Body of pancreas (tissue), 4 donors: ENCODE measurements around the gene GALNT6. TPM values are rescaled to one million over a fixed set of nuclear protein-coding genes. Genes with fewer than 3 reads are reported as not detected.

Source experiments
- ATAC-seq: fragments of 150-250 bp; one replicate; pipeline ENCODE4 v1.9.1; 2016
- DNase-seq, 4 donors: peaks; one replicate each; pipeline ENCODE4 v3.0.0-alpha.2; 2019
- H3K27ac ChIP-seq, 4 donors: fragments of 200-600 bp; sonication (generic); 1 replicate in 3 of 4; 2 replicates in 1 of 4; pipeline versions ENCODE4 v1.5.1 to v1.6.1; 2016 to 2019; ENCODE audit warnings: mild to moderate bottlenecking in 1 of 4, mixed read lengths in 1 of 4, moderate library complexity in 1 of 4
- H3K27me3 ChIP-seq, 2 donors: fragments of 200-600 bp; sonication (generic); one replicate each; pipeline ENCODE4 v1.6.0; 2016; ENCODE audit warnings: mild to moderate bottlenecking in 1 of 2
- H3K36me3 ChIP-seq, 2 donors: fragments of 200-600 bp; sonication (generic); replicated peaks in 1 of 2; 2 replicates each; pipeline ENCODE4 v1.5.1; 2016; ENCODE audit warnings: low read depth in 2 of 2; ENCODE audit not compliant: insufficient read depth in 1 of 2
- H3K4me1 ChIP-seq: fragments of 200-600 bp; sonication (generic); one replicate; pipeline ENCODE4 v1.6.0; 2016
- H3K4me3 ChIP-seq, 2 donors: fragments of 200-600 bp; sonication (generic); 1 replicate in 1 of 2; 2 replicates in 1 of 2; pipeline ENCODE4 v1.5.1; 2016 to 2019
- H3K9me3 ChIP-seq, 3 donors: fragments of 200-600 bp; sonication (generic); 1 replicate in 2 of 3; 2 replicates in 1 of 3; pipeline ENCODE4 v1.5.1; 2016
- POLR2A ChIP-seq, 3 donors: fragments of 450-650 bp; IDR thresholded peaks; one replicate each; pipeline ENCODE4 v1.6.1; 2016; ENCODE audit warnings: antibody characterized with exemption in 3 of 3, mild to moderate bottlenecking in 2 of 3
- WGBS, 2 donors: methylation state at CpG; one replicate each; pipeline ENCODE4 v1.1.5; 2017; 5-methylcytosine and 5-hydroxymethylcytosine counted together
- intact Hi-C: fragments of 100-400 bp; cut with DNase I; formaldehyde crosslinking; loops from one replicate; pipeline ENCODE4 v1.15.1; 2023
- total RNA-seq, 2 donors: library from RNA; depleted of rRNA; stranded (reverse); fragments of >200 nt; gene quantifications; one replicate each; pipeline ENCODE4 v1.1.0, GENCODE V29; 2016
- TF ChIP-seq, protein P1 (sequence below), 7 experiments: fragments of 450-650 bp in 4 of 7; fragments of 200-600 bp in 3 of 7; sonication (generic) in 3 of 7; IDR thresholded peaks; one replicate each; pipeline ENCODE4 v1.5.1; 2016 to 2019; ENCODE audit warnings: antibody characterized with exemption in 7 of 7

The GALNT6 gene
- total RNA-seq, 2 donors from 2014 or later = 8.6 to 9.3 TPM

GRCh38 chr12:51392556-51393237, 1.5 kb upstream of the GALNT6 start:
- 21 to 40% methylated on average over 22 of the region's 22 CpGs for WGBS, 2 donors
- ATAC-seq = no peak

DNA sequence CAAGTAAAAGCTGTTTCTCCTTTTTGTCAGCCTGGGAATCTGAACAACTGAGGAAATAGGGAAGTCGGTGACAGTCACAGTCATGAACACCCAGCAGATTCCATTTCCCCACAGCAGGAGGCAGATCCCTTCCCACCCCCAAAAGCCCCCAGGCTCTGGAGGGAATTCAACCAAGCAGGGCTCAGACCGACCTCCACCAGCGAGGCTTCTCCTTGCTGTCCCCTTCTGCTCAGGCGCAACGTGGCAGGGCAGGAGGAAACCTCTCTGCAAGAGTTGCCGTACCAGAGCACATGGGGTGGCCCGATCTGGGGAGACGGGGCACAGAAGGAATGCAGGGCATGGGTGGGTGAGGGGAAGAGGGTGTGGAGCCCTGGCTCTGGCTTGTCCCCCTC, 319 bp downstream of the GALNT6 start:
- WGBS, 2 donors = 11% methylated on average over 3 to 8 of the region's 8 CpGs
- TF ChIP-seq POLR2A (IDR thresholded peaks at IDR 0.05) = no peak
- TF ChIP-seq, protein P1, sequence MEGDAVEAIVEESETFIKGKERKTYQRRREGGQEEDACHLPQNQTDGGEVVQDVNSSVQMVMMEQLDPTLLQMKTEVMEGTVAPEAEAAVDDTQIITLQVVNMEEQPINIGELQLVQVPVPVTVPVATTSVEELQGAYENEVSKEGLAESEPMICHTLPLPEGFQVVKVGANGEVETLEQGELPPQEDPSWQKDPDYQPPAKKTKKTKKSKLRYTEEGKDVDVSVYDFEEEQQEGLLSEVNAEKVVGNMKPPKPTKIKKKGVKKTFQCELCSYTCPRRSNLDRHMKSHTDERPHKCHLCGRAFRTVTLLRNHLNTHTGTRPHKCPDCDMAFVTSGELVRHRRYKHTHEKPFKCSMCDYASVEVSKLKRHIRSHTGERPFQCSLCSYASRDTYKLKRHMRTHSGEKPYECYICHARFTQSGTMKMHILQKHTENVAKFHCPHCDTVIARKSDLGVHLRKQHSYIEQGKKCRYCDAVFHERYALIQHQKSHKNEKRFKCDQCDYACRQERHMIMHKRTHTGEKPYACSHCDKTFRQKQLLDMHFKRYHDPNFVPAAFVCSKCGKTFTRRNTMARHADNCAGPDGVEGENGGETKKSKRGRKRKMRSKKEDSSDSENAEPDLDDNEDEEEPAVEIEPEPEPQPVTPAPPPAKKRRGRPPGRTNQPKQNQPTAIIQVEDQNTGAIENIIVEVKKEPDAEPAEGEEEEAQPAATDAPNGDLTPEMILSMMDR (IDR thresholded peaks at IDR 0.05) = no peak
- Histone ChIP-seq H3K27me3 (no peaks in the 10 kb centered on the region), H3K4me3 (peak overlapping the region; percentile 47 to 60), H3K27ac (peak overlapping the region; percentile 21 to 72 (median 48)), H3K4me1 (peaks cover 19% of the 10 kb centered on the region), H3K36me3 (no peaks in the 10 kb centered on the region), H3K9me3 (no peaks in the 10 kb centered on the region)
- ATAC-seq = peak; percentile 7
- intact Hi-C loops = no loop called here
- peak; percentile 30 to 47 (median 38) for DNase-seq

More at GRCh38 chr12:51392556-51393237, 1.5 kb upstream of the GALNT6 start:
- H3K4me1 ChIP-seq = peaks cover 19% of the 10 kb centered on the region
- TF ChIP-seq POLR2A (IDR thresholded peaks at IDR 0.05) = no peak
- TF ChIP-seq, protein P1 (IDR thresholded peaks at IDR 0.05) = peak in 2 of 7 experiments; percentile 15 to 21
- intact Hi-C loops = no loop called here
- H3K27ac ChIP-seq = peak overlapping the region in 1 of 4 donors; percentile 64
- H3K9me3 ChIP-seq = no peaks in the 10 kb centered on the region
- no peaks in the 10 kb centered on the region for H3K27me3 ChIP-seq
- peak overlapping the region in 1 of 2 donors; percentile 60 for H3K4me3 ChIP-seq
- H3K36me3 ChIP-seq = no peaks in the 10 kb centered on the region
- DNase-seq = peak; percentile 27 to 49 (median 29)

GRCh38 chr12:51390457-51390856, 749 bp downstream of the GALNT6 start:
- H3K36me3 ChIP-seq = no peaks in the 10 kb centered on the region
- intact Hi-C loops = no loop called here
- peaks cover 19% of the 10 kb centered on the region for H3K4me1 ChIP-seq
- 76% methylated on average over 5 to 6 of the region's 6 CpGs for WGBS, 2 donors
- TF ChIP-seq, protein P1 (IDR thresholded peaks at IDR 0.05) = no peak
- TF ChIP-seq POLR2A (IDR thresholded peaks at IDR 0.05) = no peak
- no peaks in the 10 kb centered on the region for H3K9me3 ChIP-seq
- ATAC-seq (no peak), DNase-seq (no peak)
- peak overlapping the region in 3 of 4 donors; percentile 32 to 72 (median 64) for H3K27ac ChIP-seq
- H3K27me3 ChIP-seq = no peaks in the 10 kb centered on the region
- no peak overlapping the region for H3K4me3 ChIP-seq

- Histone ChIP-seq H3K27me3 (no peaks in the 10 kb centered on the region), H3K36me3 (no peaks in the 10 kb centered on the region), H3K27ac (no peak overlapping the region), H3K4me3 (no peak overlapping the region), H3K4me1 (peaks cover 19% of the 10 kb centered on the region), H3K9me3 (no peaks in the 10 kb centered on the region)
- 67 to 83% methylated on average over 2 of the region's 2 CpGs for WGBS, 2 donors
- intact Hi-C loops = no loop called here
- TF ChIP-seq, protein P1 (IDR thresholded peaks at IDR 0.05) = no peak
- TF ChIP-seq POLR2A (IDR thresholded peaks at IDR 0.05) = no peak
- no peak for DNase-seq
- ATAC-seq = no peak
Measured at GRCh38 chr12:51389302-51389999, 1.8 kb downstream of the GALNT6 start.
